Endothelial cell of umbilical vein (primary cell): ENCODE data around the gene C17orf67.

Source experiments
- CTCF ChIP-seq, 2 donors: IDR thresholded peaks; 1 replicate in 1 of 2; 2 replicates in 1 of 2; pipeline ENCODE4 v1.5.1; 2011; ENCODE audit warnings: low read length in 2 of 2, mild to moderate bottlenecking in 2 of 2, moderate library complexity in 2 of 2, control low read depth in 1 of 2, inconsistent platforms in 1 of 2, low read depth in 1 of 2; ENCODE audit not compliant: insufficient read depth in 1 of 2; ENCODE audit errors: extremely low read depth in 1 of 2
- EZH2 ChIP-seq: IDR thresholded peaks from 2 replicates; pipeline ENCODE4 v1.6.1; 2012; ENCODE audit warnings: borderline replicate concordance, low read depth, mild to moderate bottlenecking, moderate library complexity, low read length, inconsistent platforms; ENCODE audit not compliant: severe bottlenecking
- MAX ChIP-seq: IDR thresholded peaks from 2 replicates; pipeline ENCODE4 v1.6.1; 2011; ENCODE audit not compliant: insufficient read depth, insufficient read length
- POLR2A ChIP-seq: IDR thresholded peaks from 2 replicates; pipeline ENCODE4 v1.6.1; 2012; ENCODE audit warnings: low read depth, mild to moderate bottlenecking, control low read depth, low read length

- TF ChIP-seq CTCF (IDR thresholded peaks at IDR 0.05; ENCODE audit: extremely low read depth in 1 of 2, insufficient read depth in 1 of 2, low read depth in 1 of 2, low read length in 2 of 2) (no peak), MAX (no peak), POLR2A (no peak), EZH2 (no peak)
Observed at GRCh38 chr17:56866076-56866475, 32.4 kb upstream of the C17orf67 start.
